ENCODE measurements around the gene NDUFA6.
"Not testable (repeated sequence)": the region's sequence is repeated elsewhere in the genome, so short reads cannot be mapped to it uniquely, and the experiment has no call there.

Gene NDUFA6

DNA sequence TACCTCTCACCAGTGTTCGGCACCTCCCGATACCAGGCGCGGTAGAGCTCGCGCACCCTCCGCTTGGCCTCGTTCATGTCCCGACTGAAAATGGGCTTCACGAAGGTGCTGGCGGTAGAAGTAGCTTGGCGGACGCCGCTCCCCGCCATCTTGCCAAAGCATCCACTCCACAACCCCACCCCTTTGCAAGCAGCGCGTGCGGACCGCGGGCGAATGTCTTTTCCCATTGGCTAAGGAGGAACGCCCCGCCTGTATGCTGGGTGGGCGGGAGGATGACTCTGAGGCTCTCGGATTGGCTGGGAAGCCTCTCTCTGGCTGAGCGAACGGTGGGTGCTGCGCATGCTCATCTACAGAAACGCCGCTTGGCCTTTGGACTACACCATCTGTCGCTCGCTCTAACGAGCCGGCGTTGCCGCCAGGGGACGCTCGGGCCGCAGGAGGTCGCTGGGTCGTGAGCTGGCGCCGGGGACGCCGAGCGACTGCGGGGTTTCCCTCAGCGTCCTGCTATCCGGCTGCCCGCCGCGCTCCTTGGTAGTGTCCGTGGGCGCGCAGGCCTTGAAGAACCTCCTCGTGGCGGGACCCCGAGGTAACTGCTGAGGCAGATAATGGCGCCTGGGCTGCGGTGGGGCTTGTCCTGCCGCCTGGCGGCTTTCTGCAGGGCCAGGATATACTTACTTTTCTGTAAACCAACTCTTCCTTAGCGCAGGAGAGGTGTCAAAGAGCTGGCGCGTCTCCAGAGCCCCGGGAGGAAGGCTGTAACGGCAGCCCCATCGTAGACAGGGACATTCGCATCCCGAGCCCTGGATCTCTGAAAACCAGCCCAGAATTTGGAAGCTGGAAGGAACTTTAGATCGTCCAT is at the start of gene NDUFA6:
Gene NDUFA6 (minus strand): TSS at position 177 of the 859 bp plus-strand sequence. CDS start 28 bp downstream, at position 149.
- DNase-seq, result peak; percentile 96

DNA sequence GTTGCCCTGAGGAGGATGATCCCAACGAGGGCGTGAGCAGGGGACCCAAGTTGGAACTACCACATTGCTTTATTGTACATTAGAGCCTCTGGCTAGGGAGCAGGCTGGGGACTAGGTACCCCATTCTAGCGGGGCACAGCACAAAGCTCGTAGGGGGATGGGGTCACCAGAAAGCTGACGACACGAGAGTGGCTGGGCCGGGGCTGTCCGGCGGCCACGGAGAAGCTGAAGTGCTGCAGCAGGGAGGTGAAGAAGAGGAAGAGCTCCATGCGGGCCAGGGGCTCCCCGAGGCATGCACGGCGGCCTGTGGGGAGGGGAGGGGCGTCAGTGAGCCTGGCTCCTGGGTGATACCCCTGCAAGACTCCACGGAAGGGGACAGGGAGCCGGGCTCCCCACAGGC is 49.6 kb upstream of the NDUFA6 start:
- not testable (repeated sequence) for DNase-seq

DNA sequence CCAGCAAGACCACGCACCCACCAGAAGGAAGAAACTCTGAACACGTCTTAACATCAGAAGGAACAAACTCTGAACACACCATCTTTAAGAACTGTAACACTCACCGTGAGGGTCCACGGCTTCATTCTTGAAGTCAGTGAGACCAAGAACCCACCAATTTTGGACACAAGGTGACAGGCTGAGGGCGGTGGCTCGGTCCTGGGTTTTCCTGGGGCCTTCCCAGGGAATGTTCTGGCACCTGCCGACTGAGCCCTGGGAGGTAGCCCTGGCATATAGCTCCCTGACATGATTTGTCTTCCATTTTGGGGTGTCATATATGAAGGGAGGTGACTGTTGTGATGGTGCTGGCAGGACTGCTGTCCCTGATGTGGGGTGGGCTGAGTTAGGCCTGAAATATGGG is 48.9 kb upstream of the NDUFA6 start:
- not testable (repeated sequence) for DNase-seq

DNA sequence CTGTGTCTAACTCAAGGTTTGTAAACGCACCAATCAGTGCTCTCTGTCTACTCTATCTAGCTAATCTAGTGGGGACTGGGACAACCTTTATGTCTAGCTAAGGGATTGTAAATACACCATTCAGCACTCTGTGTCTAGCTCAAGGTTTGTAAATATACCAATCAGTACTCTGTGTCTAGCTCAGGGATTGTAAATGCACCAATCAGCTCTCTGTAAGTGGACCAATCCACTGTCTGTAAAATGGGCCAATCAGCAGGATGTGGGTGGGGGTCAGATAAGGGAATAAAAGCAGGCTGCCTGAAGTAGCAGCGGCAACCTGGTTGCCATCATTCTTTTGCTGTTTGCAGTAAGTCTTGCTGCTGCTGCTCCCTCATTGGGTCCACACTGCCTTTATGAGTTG is 48.4 kb upstream of the NDUFA6 start:
- DNase-seq, result no peak

DNA sequence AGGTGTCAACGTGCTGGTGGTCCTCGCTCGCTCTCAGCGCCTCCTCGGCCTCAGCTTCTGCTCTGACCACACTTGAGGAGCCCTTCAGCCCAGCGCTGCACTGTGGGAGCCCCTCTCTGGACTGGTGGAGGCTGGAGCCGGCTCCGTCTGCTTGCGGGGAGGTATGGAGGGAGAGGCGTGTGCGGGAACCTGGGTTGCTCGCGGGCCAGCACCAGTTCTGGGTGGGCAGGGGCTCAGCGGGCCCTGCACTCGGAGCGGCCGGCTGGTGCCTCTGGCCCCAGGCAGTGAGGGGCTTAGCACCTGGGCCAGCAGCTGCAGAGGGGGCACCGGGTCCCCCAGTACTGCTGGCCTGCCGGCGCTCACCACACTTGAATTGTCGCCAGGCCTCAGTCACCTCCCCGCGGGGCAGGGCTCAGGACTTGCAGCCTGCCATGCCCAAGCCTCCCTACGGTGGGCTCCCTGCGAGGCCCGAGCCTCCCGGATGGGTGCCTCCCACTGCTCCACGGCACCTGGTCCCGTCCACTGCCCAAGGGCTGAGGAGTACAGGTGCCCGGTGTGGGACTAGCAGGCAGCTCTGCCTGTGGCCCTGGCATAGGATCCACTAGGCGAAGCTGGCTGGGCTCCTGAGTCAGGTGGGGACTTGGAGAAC is 47.7 kb upstream of the NDUFA6 start:
- DNase-seq, result no peak

DNA sequence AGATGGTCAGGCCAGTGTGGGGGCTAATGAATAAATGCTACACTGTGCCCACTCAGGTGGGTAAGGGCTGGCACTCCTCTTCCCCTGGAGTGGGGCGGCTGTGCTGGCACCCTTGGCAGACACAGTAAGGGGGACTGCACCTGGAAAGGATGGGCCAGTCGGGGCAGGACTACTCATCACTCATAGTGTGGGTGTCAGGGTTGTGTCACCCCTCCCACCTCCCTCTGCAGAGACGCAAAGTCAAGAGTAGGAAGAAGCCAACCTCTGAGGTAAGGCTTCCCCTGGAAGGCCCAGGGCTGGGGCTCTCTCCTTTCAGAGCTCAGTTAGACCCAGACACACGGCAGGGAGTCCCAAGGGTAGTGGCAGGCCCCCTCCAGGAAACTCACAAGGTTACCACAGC is 45.1 kb upstream of the NDUFA6 start:
- not testable (repeated sequence) for DNase-seq

DNA sequence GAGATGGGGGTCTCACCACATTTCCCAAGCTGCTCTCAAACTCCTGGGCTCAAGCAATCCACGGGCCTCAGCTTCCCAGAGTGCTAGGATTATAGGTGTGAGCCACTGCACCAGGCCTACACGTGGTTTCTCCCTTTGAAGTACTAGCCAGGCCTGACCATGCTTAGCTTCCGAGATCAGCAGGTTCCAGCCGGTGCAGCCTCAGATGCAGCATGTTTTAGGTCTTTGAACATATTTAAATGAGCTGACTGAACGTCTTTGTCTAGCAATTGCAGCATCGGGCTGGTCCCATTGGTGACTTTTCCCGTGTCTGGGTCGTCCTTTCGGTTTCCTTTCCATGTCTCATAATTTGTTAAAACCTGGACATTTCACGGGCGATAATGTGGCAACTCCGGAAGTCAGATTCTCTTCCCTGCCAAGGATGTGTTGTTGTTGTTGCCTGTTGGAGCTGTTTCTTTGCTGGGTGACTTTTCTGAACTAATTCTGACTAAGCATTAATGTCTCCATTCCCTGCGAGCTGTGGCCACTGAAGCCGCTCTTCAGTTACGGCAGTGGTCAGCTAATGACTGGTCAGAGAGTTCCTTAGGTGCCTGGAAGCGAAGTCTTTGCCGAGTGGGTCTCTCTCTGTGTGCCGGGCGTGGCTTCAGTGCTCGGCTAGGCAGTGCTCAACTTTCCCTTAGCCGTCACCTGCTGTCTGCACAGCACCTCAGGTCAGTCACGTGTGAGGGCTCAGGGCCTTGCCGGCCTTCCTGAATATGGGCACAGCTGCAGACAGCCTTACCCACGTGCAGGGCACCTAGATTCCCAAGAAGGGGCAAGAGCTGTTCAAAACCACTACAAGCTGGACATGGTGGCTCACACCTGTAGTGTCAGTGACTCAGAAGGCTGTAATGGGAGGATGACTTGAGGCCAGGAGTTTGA is 43.8 kb upstream of the NDUFA6 start:
- DNase-seq, result no peak

DNA sequence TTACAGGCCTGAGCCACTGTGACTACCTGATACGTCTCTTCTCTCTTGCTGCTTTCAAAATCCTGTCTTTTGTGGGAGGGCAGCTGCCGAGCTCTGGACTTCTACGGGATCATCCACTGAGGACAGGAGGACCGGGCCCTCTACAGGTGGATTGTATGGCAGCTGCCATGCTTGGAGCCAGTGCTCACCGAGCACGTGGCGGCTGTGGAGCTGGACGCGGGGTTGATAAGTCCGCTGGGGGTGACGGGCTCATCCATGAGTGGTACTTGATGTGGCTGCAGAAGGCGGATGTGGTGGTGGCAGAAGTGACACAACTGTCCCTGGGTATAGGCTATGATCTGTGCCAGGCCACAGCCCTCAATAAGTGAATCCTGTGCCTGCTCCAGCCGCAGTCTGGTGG is 41.9 kb upstream of the NDUFA6 start:
- no peak for DNase-seq

DNA sequence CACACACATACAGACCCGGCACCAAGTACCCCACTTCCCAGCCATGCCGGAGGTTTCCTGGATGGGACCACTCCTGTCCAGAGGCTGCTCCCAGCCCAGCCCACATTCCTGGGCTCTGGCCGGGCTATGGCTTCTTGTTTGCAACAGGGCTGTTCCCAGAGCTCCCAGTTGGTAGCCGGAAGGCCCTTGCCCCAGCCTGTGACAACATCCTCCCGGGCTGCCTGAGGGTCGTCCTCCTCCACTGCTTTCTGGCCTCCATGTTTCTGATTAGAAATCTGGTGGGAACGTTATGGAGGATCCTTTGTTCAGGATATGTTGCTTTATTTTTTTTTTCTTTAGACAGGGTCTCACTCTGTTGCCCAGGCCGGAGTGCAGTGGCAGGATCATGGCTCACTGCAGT is 41.0 kb upstream of the NDUFA6 start:
- no peak for DNase-seq

DNA sequence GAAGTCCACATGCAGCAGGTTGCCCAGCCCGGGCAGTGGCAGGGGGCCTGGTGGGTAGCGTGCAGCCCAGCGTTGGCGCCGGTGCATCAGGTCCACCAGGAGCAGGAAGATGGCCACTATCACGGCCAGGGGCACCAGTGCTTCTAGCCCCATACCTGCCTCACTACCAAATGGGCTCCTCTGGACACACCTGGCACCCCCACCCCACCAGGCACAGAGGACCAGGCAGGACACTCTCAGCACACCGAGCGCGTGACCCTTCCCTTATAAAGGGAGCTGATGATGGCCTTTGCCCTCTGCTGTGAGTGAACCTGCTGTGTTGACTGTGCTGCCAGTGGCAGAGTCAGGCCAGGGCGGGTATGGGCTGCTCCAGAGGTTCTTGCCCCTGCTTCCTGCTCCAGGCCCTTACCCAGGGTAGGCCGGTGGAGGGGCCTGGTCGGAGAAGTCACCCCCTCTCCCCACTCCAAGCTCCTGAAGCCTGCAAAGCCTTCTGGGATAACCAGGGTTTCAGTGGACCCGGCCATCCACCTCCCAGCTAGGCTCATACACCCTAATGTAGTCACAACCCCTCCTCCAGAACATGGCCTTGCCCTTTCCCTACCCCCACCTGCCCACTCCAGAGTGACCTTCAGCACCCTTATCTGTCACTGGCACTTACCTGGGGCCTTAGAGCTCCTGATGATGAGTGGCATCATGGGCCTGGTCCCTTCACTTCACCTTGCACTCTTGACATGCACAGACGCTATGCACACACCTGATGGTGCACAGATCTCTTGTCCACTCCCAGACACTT is 40.3 kb upstream of the NDUFA6 start, which contains the start of gene CYP2D6:
Gene CYP2D6 (minus strand): TSS at position 172 of the 793 bp plus-strand sequence. CDS start 19 bp downstream, at position 153.
- not testable (repeated sequence) for DNase-seq

DNA sequence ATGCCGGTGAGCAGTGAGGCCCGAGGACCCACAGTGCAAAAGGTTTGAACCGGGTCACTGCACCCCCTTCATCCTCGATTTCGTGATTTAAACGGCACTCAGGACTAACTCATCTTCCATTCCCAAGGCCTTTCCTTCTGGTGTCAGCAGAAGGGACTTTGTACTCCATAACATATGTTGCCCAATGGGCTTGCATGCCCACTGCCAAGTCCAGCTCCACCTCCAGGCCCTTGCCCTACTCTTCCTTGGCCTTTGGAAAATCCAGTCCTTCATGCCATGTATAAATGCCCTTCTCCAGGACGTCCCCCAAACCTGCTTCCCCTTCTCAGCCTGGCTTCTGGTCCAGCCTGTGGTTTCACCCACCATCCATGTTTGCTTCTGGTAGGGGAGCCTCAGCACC is 39.6 kb upstream of the NDUFA6 start:
- not testable (repeated sequence) for DNase-seq

DNA sequence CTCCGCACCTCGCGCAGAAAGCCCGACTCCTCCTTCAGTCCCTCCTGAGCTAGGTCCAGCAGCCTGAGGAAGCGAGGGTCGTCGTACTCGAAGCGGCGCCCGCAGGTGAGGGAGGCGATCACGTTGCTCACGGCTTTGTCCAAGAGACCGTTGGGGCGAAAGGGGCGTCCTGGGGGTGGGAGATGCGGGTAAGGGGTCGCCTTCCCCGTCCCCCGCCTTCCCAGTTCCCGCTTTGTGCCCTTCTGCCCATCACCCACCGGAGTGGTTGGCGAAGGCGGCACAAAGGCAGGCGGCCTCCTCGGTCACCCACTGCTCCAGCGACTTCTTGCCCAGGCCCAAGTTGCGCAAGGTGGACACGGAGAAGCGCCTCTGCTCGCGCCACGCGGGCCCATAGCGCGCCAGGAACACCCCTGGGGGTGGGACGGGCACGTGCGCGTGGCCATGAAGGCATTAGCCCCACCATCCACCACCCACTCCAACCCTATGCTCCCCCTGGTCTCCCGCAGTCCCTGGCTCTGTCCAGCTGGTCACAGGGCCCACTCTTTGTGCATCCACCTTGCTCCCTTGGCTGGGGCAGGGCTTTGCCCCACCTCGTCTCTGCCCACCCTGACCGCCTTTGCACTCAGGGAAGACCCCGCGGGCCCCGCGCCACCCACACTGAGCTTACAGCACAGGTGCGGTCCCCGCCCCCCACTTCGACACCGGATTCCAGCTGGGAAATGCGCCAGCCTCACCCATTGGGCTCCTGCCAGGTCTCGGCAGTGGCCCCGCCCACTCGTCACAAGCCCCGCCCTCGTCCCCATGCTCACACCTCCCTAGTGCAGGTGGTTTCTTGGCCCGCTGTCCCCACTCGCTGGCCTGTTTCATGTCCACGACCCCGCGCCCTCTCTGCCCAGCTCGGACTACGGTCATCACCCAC is 38.5 kb upstream of the NDUFA6 start:
- DNase-seq, result not testable (repeated sequence)

DNA sequence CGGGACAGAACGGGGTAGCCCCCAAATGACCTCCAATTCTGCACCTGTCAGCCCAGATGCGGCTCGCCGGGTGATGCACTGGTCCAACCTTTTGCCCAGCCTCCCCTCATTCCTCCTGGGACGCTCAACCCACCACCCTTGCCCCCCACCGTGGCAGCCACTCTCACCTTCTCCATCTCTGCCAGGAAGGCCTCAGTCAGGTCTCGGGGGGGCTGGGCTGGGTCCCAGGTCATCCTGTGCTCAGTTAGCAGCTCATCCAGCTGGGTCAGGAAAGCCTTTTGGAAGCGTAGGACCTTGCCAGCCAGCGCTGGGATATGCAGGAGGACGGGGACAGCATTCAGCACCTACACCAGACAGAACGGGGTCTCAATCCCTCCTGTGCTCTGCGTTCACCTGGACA is 37.4 kb upstream of the NDUFA6 start:
- not testable (repeated sequence) for DNase-seq

DNA sequence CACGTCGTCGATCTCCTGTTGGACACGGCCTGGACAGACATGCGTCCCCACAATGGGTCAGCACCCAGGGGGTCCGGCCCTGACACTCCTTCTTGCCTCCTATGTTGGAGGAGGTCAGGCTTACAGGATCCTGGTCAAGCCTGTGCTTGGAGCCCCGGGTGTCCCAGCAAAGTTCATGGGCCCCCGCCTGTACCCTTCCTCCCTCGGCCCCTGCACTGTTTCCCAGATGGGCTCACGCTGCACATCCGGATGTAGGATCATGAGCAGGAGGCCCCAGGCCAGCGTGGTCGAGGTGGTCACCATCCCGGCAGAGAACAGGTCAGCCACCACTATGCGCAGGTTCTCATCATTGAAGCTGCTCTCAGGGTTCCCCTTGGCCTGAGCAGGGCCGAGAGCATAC is 37.0 kb upstream of the NDUFA6 start:
- no peak for DNase-seq

DNA sequence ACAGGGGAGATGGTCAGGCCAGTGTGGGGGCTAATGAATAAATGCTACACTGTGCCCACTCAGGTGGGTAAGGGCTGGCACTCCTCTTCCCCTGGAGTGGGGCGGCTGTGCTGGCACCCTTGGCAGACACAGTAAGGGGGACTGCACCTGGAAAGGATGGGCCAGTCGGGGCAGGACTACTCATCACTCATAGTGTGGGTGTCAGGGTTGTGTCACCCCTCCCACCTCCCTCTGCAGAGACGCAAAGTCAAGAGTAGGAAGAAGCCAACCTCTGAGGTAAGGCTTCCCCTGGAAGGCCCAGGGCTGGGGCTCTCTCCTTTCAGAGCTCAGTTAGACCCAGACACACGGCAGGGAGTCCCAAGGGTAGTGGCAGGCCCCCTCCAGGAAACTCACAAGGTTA is 33.0 kb upstream of the NDUFA6 start:
- not testable (repeated sequence) for DNase-seq

DNA sequence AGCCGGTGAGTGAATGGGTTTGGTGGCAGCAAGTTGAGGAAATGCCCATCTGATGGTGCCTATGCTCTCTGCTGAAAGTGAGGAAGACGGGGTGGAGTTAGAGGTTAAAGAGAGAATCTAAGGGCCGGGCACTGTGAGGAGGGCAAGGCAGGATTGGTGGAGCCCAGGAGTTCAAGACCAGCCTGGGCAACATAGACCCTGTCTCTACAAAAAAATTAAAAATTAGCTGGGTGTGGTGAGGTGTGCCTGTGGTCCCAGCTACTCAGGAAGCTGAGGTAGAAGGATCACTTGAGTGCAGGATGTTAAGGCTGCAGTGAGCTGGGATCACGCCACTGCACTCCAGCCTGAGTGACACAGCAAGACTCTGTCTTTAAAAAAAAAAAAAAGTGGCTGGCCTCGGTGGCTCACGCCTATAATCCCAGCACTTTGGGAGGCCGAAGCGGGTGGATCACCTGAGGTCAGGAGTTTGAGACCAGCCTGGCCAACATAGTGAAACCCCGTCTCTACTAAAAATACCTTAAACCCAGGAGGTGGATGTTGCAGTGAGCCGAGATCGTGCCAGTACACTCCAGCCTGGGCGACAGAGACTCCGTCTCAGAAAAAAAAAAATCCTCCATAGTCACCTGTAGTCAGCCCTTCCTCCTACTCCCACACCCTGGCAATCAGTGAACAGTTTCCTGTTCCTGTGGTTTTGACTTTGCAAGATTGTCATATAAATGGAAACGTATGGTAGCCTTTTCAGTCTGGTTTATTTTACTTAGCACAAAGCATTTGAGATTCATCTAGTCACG is 29.9 kb upstream of the NDUFA6 start:
- not testable (repeated sequence) for DNase-seq

DNA sequence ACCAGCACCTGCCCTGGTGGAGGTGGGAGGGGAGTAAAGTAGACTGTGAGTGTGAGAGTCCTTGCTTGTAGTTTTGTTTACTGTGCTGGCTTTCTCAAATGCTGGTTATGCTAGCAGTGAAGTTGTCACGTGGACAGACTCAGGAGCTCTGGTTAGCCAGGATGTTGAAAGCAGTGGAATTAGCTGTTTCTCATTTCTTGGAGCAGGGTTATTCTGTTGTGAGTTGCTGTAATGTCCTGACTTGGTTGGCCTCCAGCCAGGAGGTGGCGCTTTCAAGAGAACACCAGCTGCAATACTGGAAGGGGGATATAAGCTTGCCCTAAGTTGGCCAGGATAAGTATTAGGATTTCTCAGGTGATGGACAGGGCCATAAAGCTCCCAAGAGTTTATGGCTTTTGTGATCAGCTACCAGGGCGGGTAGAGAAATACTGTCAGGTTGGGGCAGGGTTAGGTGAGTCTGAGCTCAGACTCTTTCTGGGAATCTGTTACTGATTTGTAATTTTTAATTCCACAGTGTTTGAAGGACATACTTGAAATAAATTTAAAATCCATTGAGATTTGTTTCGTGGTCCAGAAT is 26.4 kb upstream of the NDUFA6 start:
- no peak for DNase-seq

DNA sequence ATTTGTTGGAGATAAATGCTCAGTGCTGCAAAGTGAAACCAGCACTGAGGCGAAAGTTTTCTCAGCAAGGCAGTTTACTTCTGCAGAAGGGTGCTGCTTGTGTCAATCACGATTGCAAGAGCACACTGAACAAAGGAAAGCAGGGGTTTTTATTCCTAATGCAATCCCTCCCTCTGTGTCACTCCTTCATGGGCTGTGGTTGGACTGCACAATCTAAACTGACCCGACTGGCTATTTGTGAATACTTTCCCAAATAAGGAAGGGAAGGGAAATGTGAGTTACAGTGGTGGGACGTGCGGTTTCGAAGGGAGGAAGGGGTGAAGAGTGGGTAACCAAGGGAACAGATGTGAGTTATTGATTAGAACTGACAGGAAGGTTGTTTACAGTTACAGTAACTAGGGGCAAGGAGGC is 24.9 kb upstream of the NDUFA6 start:
- DNase-seq, result not testable (repeated sequence)

DNA sequence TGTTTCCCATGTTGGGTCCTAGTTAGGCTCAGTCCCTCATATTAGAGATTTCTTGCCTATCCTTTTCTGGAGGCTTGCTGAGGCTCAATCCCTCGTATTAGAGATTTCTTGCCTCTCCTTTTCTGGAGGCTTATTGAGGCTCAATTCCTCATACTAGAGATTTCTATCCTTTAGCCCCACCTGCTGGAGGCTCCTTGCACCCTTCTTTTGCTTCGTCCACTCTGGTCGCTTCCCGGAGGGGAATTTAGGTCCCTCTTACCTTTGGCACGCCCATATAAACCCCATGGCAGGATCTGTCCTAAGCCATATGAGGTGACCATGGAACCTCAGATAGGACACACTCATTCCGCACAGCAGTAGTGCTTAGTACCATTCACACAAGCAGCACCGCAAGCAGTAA is 24.1 kb upstream of the NDUFA6 start:
- no peak for DNase-seq

DNA sequence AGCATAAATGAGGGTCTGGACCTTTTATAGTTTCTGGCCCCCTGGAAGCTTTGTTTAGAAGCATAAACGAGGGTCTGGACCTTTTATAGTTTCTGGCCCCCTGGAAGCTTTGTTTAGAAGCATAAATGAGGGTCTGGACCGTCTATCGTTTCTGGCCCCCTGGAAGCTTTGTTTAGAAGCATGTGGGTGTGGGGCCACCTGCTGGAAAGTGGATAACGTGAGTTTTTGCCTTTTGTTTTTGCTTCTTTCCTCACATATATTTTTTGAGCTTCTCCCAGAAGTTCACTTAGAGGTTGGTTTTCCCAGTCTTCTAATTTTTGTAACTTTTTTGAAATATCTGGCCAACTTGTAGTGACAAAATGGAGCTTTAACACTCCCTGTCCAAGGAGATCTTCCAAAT is 22.2 kb upstream of the NDUFA6 start:
- DNase-seq, result not testable (repeated sequence)
